ENCODE data around the gene PCBP1.

GRCh38 chr2:70061317-70061716, 26.0 kb upstream of the PCBP1 start:
- TF ChIP-seq CTCF (IDR thresholded peaks at IDR 0.05; ENCODE audit: poor library complexity, severe bottlenecking), result no peak
- TF ChIP-seq MXI1 (conservative IDR thresholded peaks at IDR 0.05; ENCODE audit: poor library complexity, severe bottlenecking), result no peak
- no peak for TF ChIP-seq EP300 (conservative IDR thresholded peaks at IDR 0.05; ENCODE audit: poor library complexity, severe bottlenecking)
- no peak for TF ChIP-seq EZH2 (IDR thresholded peaks at IDR 0.05; ENCODE audit: borderline replicate concordance, insufficient read depth, low read length, poor library complexity, severe bottlenecking)
- TF ChIP-seq REST (IDR thresholded peaks at IDR 0.05; ENCODE audit: borderline replicate concordance), result no peak
